Measurements from ENCODE around the gene SLC36A1.

- TF ChIP-seq CTCF (conservative IDR thresholded peaks at IDR 0.05 in 1 of 2, IDR thresholded peaks at IDR 0.05 in 1 of 2; ENCODE audit: low read depth in 1 of 2, low read length in 2 of 2): no peak
- TF ChIP-seq EZH2 (IDR thresholded peaks at IDR 0.05; ENCODE audit: low read length, missing control alignments): no peak
Observed at GRCh38 chr5:151532416-151532815, 85.0 kb downstream of the SLC36A1 start.

Data from fibroblast of lung (primary cell).